H9 (cell line): ENCODE data around the gene ENOX2. TPM values are rescaled to one million over a fixed set of nuclear protein-coding genes. Genes with fewer than 3 reads are reported as not detected.

Experiments
- DNase-seq: peaks from one replicate; pipeline ENCODE4 v3.0.0-alpha.2; 2017
- H2AFZ ChIP-seq: one replicate; pipeline ENCODE4 v1.6.1; 2013; ENCODE audit warnings: mild to moderate bottlenecking, low read length, control low read depth, moderate library complexity
- H2AK5ac ChIP-seq: 2 replicates; pipeline ENCODE4 v1.6.1; 2013; ENCODE audit warnings: low read length, control low read depth, mixed read lengths; ENCODE audit not compliant: insufficient read length
- H2BK120ac ChIP-seq: one replicate; pipeline ENCODE4 v1.6.1; 2013; ENCODE audit warnings: low read depth, mild to moderate bottlenecking, low read length, control low read depth, inconsistent platforms; ENCODE audit not compliant: poor library complexity, severe bottlenecking
- H2BK12ac ChIP-seq: 2 replicates; pipeline ENCODE4 v1.6.1; 2013; ENCODE audit warnings: low read length, control low read depth, mixed read lengths, low read depth; ENCODE audit not compliant: insufficient read length
- H2BK15ac ChIP-seq: 2 replicates; pipeline ENCODE4 v1.6.1; 2013; ENCODE audit warnings: low read depth, low read length, control low read depth
- H2BK20ac ChIP-seq: one replicate; pipeline ENCODE4 v1.6.1; 2013; ENCODE audit warnings: low read depth, mild to moderate bottlenecking, low read length, control low read depth, inconsistent platforms; ENCODE audit not compliant: poor library complexity, severe bottlenecking
- H2BK5ac ChIP-seq: 2 replicates; pipeline ENCODE4 v1.6.1; 2013; ENCODE audit warnings: low read length, control low read depth, mixed read lengths; ENCODE audit not compliant: insufficient read length
- H3K14ac ChIP-seq: 2 replicates; pipeline ENCODE4 v1.6.1; 2013; ENCODE audit warnings: low read length, control low read depth; ENCODE audit not compliant: insufficient read depth
- H3K18ac ChIP-seq: 2 replicates; pipeline ENCODE4 v1.6.1; 2013; ENCODE audit warnings: low read depth, mild to moderate bottlenecking, mixed read lengths, low read length, control low read depth; ENCODE audit not compliant: insufficient read length
- H3K23ac ChIP-seq: 2 replicates; pipeline ENCODE4 v1.6.1; 2013; ENCODE audit warnings: low read length, control low read depth, mixed read lengths, low read depth; ENCODE audit not compliant: insufficient read length
- H3K23me2 ChIP-seq: 2 replicates; pipeline ENCODE4 v1.6.1; 2013; ENCODE audit warnings: low read depth, mild to moderate bottlenecking, mixed read lengths, low read length, control low read depth; ENCODE audit not compliant: insufficient read length, poor library complexity, severe bottlenecking
- H3K27ac ChIP-seq: 2 replicates; pipeline ENCODE4 v1.5.1; 2013; ENCODE audit warnings: low read length, control low read depth, mixed read lengths, low read depth; ENCODE audit not compliant: insufficient read length
- H3K27me3 ChIP-seq: 2 replicates; pipeline ENCODE4 v1.6.1; 2013; ENCODE audit warnings: low read length, control low read depth, inconsistent platforms; ENCODE audit not compliant: insufficient read depth
- H3K4ac ChIP-seq: 2 replicates; pipeline ENCODE4 v1.6.1; 2013; ENCODE audit warnings: low read depth, mild to moderate bottlenecking, control low read depth, inconsistent platforms, low read length, moderate library complexity
- H3K4me1 ChIP-seq: 2 replicates; pipeline ENCODE4 v1.6.1; 2013; ENCODE audit warnings: low read length, control low read depth, inconsistent platforms; ENCODE audit not compliant: insufficient read depth
- H3K4me2 ChIP-seq: 2 replicates; pipeline ENCODE4 v1.6.1; 2013; ENCODE audit warnings: low read length, control low read depth, mixed read lengths; ENCODE audit not compliant: insufficient read length, insufficient read depth
- H3K56ac ChIP-seq: 2 replicates; pipeline ENCODE4 v1.6.1; 2013; ENCODE audit warnings: low read depth, mild to moderate bottlenecking, mixed read lengths, low read length, control low read depth; ENCODE audit not compliant: insufficient read length
- H3K79me1 ChIP-seq: 2 replicates; pipeline ENCODE4 v1.6.1; 2013; ENCODE audit warnings: low read depth, mild to moderate bottlenecking, moderate library complexity, low read length, control low read depth, inconsistent platforms; ENCODE audit not compliant: insufficient read depth, poor library complexity, severe bottlenecking
- H3K79me2 ChIP-seq: 2 replicates; pipeline ENCODE4 v1.6.1; 2013; ENCODE audit warnings: low read length, control low read depth, inconsistent platforms; ENCODE audit not compliant: insufficient read depth
- H3K9ac ChIP-seq: 2 replicates; pipeline ENCODE4 v1.6.1; 2013; ENCODE audit warnings: low read length, control low read depth, mixed read lengths; ENCODE audit not compliant: insufficient read length; ENCODE audit errors: extremely low read depth
- H3K9me3 ChIP-seq: one replicate; pipeline ENCODE4 v1.6.1; 2013; ENCODE audit warnings: low read depth, low read length, inconsistent platforms; ENCODE audit not compliant: control insufficient read depth
- H3T11ph ChIP-seq: one replicate; pipeline ENCODE4 v1.6.1; 2013; ENCODE audit warnings: mild to moderate bottlenecking, low read length, control low read depth, inconsistent platforms
- H4K20me1 ChIP-seq: one replicate; pipeline ENCODE4 v1.6.1; 2013; ENCODE audit not compliant: control insufficient read depth, insufficient read length, insufficient read depth
- H4K5ac ChIP-seq: 2 replicates; pipeline ENCODE4 v1.6.1; 2013; ENCODE audit warnings: low read depth, mild to moderate bottlenecking, mixed read lengths, low read length, control low read depth; ENCODE audit not compliant: insufficient read length
- H4K8ac ChIP-seq: replicated peaks from 2 replicates; pipeline ENCODE4 v1.6.1; 2013; ENCODE audit warnings: low read length, control low read depth, mixed read lengths, low read depth; ENCODE audit not compliant: insufficient read length
- H4K91ac ChIP-seq: 2 replicates; pipeline ENCODE4 v1.6.1; 2013; ENCODE audit warnings: low read depth, mild to moderate bottlenecking, moderate library complexity, mixed read lengths, low read length, control low read depth; ENCODE audit not compliant: insufficient read length
- H3K27ac Mint-ChIP-seq, 3 experiments: 2 replicates in 2 of 3; 3 replicates in 1 of 3; pipeline ENCODE4 v1.8.0; 2020 to 2021; ENCODE audit warnings: mixed read lengths in 3 of 3, mild to moderate bottlenecking in 1 of 3, moderate library complexity in 1 of 3
- H3K27me3 Mint-ChIP-seq: 2 replicates; pipeline ENCODE4 v1.8.0; 2021; ENCODE audit warnings: low read depth, mild to moderate bottlenecking, moderate library complexity, mixed read lengths
- H3K36me3 Mint-ChIP-seq, 3 experiments: 2 replicates in 2 of 3; 3 replicates in 1 of 3; pipeline ENCODE4 v1.8.0; 2020 to 2021; ENCODE audit warnings: low read depth in 3 of 3, mixed read lengths in 3 of 3; ENCODE audit not compliant: insufficient read depth in 1 of 3
- H3K4me1 Mint-ChIP-seq, 2 experiments: 2 replicates each; pipeline ENCODE4 v1.8.0; 2020; ENCODE audit warnings: mixed read lengths in 2 of 2
- H3K4me3 Mint-ChIP-seq, 2 experiments: 2 replicates in 1 of 2; 3 replicates in 1 of 2; pipeline ENCODE4 v1.8.0; 2020 to 2021; ENCODE audit warnings: mild to moderate bottlenecking in 2 of 2, mixed read lengths in 2 of 2, moderate library complexity in 1 of 2
- H3K9me3 Mint-ChIP-seq, 2 experiments: 2 replicates in 1 of 2; 3 replicates in 1 of 2; pipeline ENCODE4 v1.8.0; 2020; ENCODE audit warnings: mild to moderate bottlenecking in 2 of 2, mixed read lengths in 2 of 2, moderate library complexity in 1 of 2
- CTCF ChIP-seq: fragments of 200-600 bp; sonication (generic); conservative IDR thresholded peaks from 3 replicates; pipeline ENCODE4 v1.8.0; 2021; ENCODE audit warnings: antibody characterized with exemption, mild to moderate bottlenecking
- WGBS: extraction: QIAGEN DNeasy Blood & Tissue Kit; methylation state at CpG from one replicate; pipeline ENCODE4 v1.1.7; 2013; ENCODE audit warnings: missing lambda C conversion rate, low lambda C conversion rate, mixed read lengths; ENCODE audit not compliant: insufficient read length; ENCODE audit errors: extremely low coverage; 5-methylcytosine and 5-hydroxymethylcytosine counted together
- total RNA-seq: library from RNA; stranded (reverse); gene quantifications from 2 replicates; pipeline ENCODE4 v1.2.1, GENCODE V29; 2021

ENOX2 gene
- total RNA-seq, 1 experiment from 2014 or later = 17.7 TPM

- Histone ChIP-seq H4K5ac (no peak overlapping the region), H3K9me3 (no peaks in the 10 kb centered on the region), H3K56ac (no peak overlapping the region), H3K27ac (no peak overlapping the region), H3K79me1 (no peaks in the 10 kb centered on the region), H3K23me2 (no peaks in the 10 kb centered on the region), H3K18ac (no peak overlapping the region), H2AFZ (no peak overlapping the region), H3K23ac (no peak overlapping the region), H3K4me1 (no peaks in the 10 kb centered on the region; the same call in 1 of the 2 replicates), H2BK120ac (no peak overlapping the region), H3K79me2 (no peaks in the 10 kb centered on the region), H2BK12ac (no peak overlapping the region), H3K27me3 (no peaks in the 10 kb centered on the region), H2BK20ac (no peak overlapping the region), H4K8ac (no peak overlapping the region), H3K4me2 (no peak overlapping the region), H2AK5ac (no peak overlapping the region), H3K9ac (no peak overlapping the region), H3K14ac (no peak overlapping the region), H2BK15ac (no peak overlapping the region), H4K20me1 (no peaks in the 10 kb centered on the region), H2BK5ac (no peak overlapping the region), H4K91ac (no peak overlapping the region), H3K4ac (no peak overlapping the region), H3T11ph (no peak overlapping the region)
- peaks cover 20 to 25% of the 10 kb centered on the region in 2 experiments for H3K4me1 Mint-ChIP-seq
- DNase-seq = no peak
- H3K9me3 Mint-ChIP-seq = no peaks in the 10 kb centered on the region
- no peaks in the 10 kb centered on the region for H3K27me3 Mint-ChIP-seq
- H3K27ac Mint-ChIP-seq = no peak overlapping the region
- no peaks in the 10 kb centered on the region; a peak in 1 of 7 replicates for H3K36me3 Mint-ChIP-seq
- no peak for TF ChIP-seq CTCF
- no peak overlapping the region for H3K4me3 Mint-ChIP-seq
- WGBS = no CpG with 5 or more reads among the region's 1 CpG
Observed at GRCh38 chrX:130831347-130831722, 71.7 kb downstream of the ENOX2 start.
